ENCODE measurements around the gene NT5DC2.

NT5DC2 gene

GRCh38 chr3:52532517-52532837 lies 1.2 kb downstream of the NT5DC2 start:
- no peak for TF ChIP-seq CTCF (IDR thresholded peaks at IDR 0.05; ENCODE audit: poor library complexity, severe bottlenecking)
- Histone ChIP-seq H3K4me1 (ENCODE audit: insufficient read depth, poor library complexity, severe bottlenecking) (peaks cover 5% of the 10 kb centered on the region), H3K36me3 (ENCODE audit: low read depth) (peaks cover 13% of the 10 kb centered on the region), H3K27me3 (ENCODE audit: insufficient read depth, poor library complexity, severe bottlenecking) (no peaks in the 10 kb centered on the region), H3K9me3 (ENCODE audit: severe bottlenecking) (no peaks in the 10 kb centered on the region), H3K27ac (ENCODE audit: poor library complexity, severe bottlenecking) (peak overlapping the region; percentile 73), H3K4me3 (ENCODE audit: severe bottlenecking) (peak overlapping the region; percentile 88)
- ATAC-seq (ENCODE audit: low read depth) (no peak), DNase-seq (ENCODE audit: low spot score) (peak; percentile 65)

- Histone ChIP-seq H3K27ac (ENCODE audit: poor library complexity, severe bottlenecking) (peak overlapping the region; percentile 73), H3K9me3 (ENCODE audit: severe bottlenecking) (no peaks in the 10 kb centered on the region), H3K4me3 (ENCODE audit: severe bottlenecking) (peak overlapping the region; percentile 88), H3K36me3 (ENCODE audit: low read depth) (peaks cover 18% of the 10 kb centered on the region), H3K27me3 (ENCODE audit: insufficient read depth, poor library complexity, severe bottlenecking) (no peaks in the 10 kb centered on the region), H3K4me1 (ENCODE audit: insufficient read depth, poor library complexity, severe bottlenecking) (peaks cover 7% of the 10 kb centered on the region)
- no peak for TF ChIP-seq CTCF (IDR thresholded peaks at IDR 0.05; ENCODE audit: poor library complexity, severe bottlenecking)
- DNase-seq (ENCODE audit: low spot score): peak; percentile 66
- ATAC-seq (ENCODE audit: low read depth): no peak
Observed at GRCh38 chr3:52531860-52532516, 1.7 kb downstream of the NT5DC2 start.

GRCh38 chr3:52530918-52531826 lies 2.5 kb downstream of the NT5DC2 start:
- ATAC-seq (ENCODE audit: low read depth) (no peak), DNase-seq (ENCODE audit: low spot score) (no peak)
- Histone ChIP-seq H3K27me3 (ENCODE audit: insufficient read depth, poor library complexity, severe bottlenecking) (no peaks in the 10 kb centered on the region), H3K27ac (ENCODE audit: poor library complexity, severe bottlenecking) (peak overlapping the region; percentile 73), H3K4me3 (ENCODE audit: severe bottlenecking) (no peak overlapping the region), H3K4me1 (ENCODE audit: insufficient read depth, poor library complexity, severe bottlenecking) (peaks cover 12% of the 10 kb centered on the region), H3K36me3 (ENCODE audit: low read depth) (peaks cover 24% of the 10 kb centered on the region), H3K9me3 (ENCODE audit: severe bottlenecking) (no peaks in the 10 kb centered on the region)
- no peak for TF ChIP-seq CTCF (IDR thresholded peaks at IDR 0.05; ENCODE audit: poor library complexity, severe bottlenecking)

- peaks cover 27% of the 10 kb centered on the region for H3K36me3 ChIP-seq (ENCODE audit: low read depth)
- H3K4me1 ChIP-seq (ENCODE audit: insufficient read depth, poor library complexity, severe bottlenecking): peaks cover 17% of the 10 kb centered on the region
- no peak overlapping the region for H3K4me3 ChIP-seq (ENCODE audit: severe bottlenecking)
- no peaks in the 10 kb centered on the region for H3K27me3 ChIP-seq (ENCODE audit: insufficient read depth, poor library complexity, severe bottlenecking)
- no peak for ATAC-seq (ENCODE audit: low read depth)
- H3K9me3 ChIP-seq (ENCODE audit: severe bottlenecking): no peaks in the 10 kb centered on the region
- peak overlapping the region; percentile 73 for H3K27ac ChIP-seq (ENCODE audit: poor library complexity, severe bottlenecking)
- TF ChIP-seq CTCF (IDR thresholded peaks at IDR 0.05; ENCODE audit: poor library complexity, severe bottlenecking): no peak
- no peak for DNase-seq (ENCODE audit: low spot score)
Observed at GRCh38 chr3:52529376-52530333, 4.0 kb downstream of the NT5DC2 start.
